GM23338 (cell line): ENCODE measurements around the gene RNF213. TPM values are rescaled to one million over a fixed set of nuclear protein-coding genes. Genes with fewer than 3 reads are reported as not detected.

Experiments
- ATAC-seq: fragments of 200-7000 bp; cut with Tn5 transposase; 3 replicates; pipeline ENCODE4 v1.9.1; 2020
- DNase-seq: peaks from one replicate; pipeline ENCODE4 v3.0.0-alpha.2; 2015; ENCODE audit warnings: low spot score
- H2AFZ ChIP-seq: fragments of 200-600 bp; sonication (generic); 2 replicates; pipeline ENCODE4 v1.8.0; 2016; ENCODE audit warnings: antibody characterized with exemption, mild to moderate bottlenecking, moderate library complexity
- H3F3A ChIP-seq: fragments of 200-600 bp; sonication (generic); replicated peaks from 2 replicates; pipeline ENCODE4 v1.8.0; 2017; ENCODE audit warnings: antibody characterized with exemption, mixed run types, low read depth
- H3K27ac ChIP-seq: fragments of 200-600 bp; sonication (generic); 2 replicates; pipeline ENCODE4 v1.6.1; 2016; ENCODE audit warnings: low read depth
- H3K27me3 ChIP-seq: fragments of 200-600 bp; sonication (generic); 2 replicates; pipeline ENCODE4 v1.8.0; 2016; ENCODE audit warnings: mild to moderate bottlenecking, mixed run types, moderate library complexity; ENCODE audit not compliant: insufficient read depth
- H3K36me3 ChIP-seq: fragments of 200-600 bp; sonication (generic); 2 replicates; pipeline ENCODE4 v1.8.0; 2016; ENCODE audit warnings: mild to moderate bottlenecking; ENCODE audit not compliant: insufficient read depth
- H3K4me1 ChIP-seq: fragments of 200-600 bp; sonication (generic); 2 replicates; pipeline ENCODE4 v1.8.0; 2016; ENCODE audit warnings: mild to moderate bottlenecking, moderate library complexity; ENCODE audit not compliant: insufficient read depth
- H3K4me2 ChIP-seq: fragments of 200-600 bp; sonication (generic); 2 replicates; pipeline ENCODE4 v1.7.1; 2017; ENCODE audit warnings: mixed run types
- H3K4me3 ChIP-seq: fragments of 200-600 bp; sonication (generic); 2 replicates; pipeline ENCODE4 v1.6.1; 2016; ENCODE audit warnings: mixed run types
- H3K79me2 ChIP-seq: fragments of 200-600 bp; sonication (generic); replicated peaks from 2 replicates; pipeline ENCODE4 v1.8.0; 2017; ENCODE audit warnings: mild to moderate bottlenecking; ENCODE audit not compliant: insufficient read depth
- H3K9me2 ChIP-seq: fragments of 200-600 bp; sonication (generic); 2 replicates; pipeline ENCODE4 v1.8.0; 2017; ENCODE audit not compliant: insufficient read depth
- H4K20me1 ChIP-seq: fragments of 200-600 bp; sonication (generic); replicated peaks from 2 replicates; pipeline ENCODE4 v1.8.0; 2017; ENCODE audit warnings: mild to moderate bottlenecking; ENCODE audit not compliant: insufficient read depth
- H3K27ac Mint-ChIP-seq: 2 replicates; pipeline ENCODE4 v1.8.0; 2020; ENCODE audit warnings: inconsistent platforms, mild to moderate bottlenecking, moderate library complexity, mixed read lengths
- H3K27me3 Mint-ChIP-seq: 3 replicates; pipeline ENCODE4 v1.8.0; 2022; ENCODE audit warnings: low read depth, mild to moderate bottlenecking, moderate library complexity, mixed read lengths, inconsistent platforms; ENCODE audit not compliant: insufficient read depth, poor library complexity
- H3K36me3 Mint-ChIP-seq: 3 replicates; pipeline ENCODE4 v1.8.0; 2021; ENCODE audit warnings: low read depth, mild to moderate bottlenecking, inconsistent platforms, moderate library complexity, mixed read lengths
- H3K4me1 Mint-ChIP-seq: 3 replicates; pipeline ENCODE4 v1.8.0; 2020; ENCODE audit warnings: mild to moderate bottlenecking, inconsistent platforms, mixed read lengths
- H3K4me3 Mint-ChIP-seq: 3 replicates; pipeline ENCODE4 v1.8.0; 2021; ENCODE audit warnings: moderate library complexity, mild to moderate bottlenecking, inconsistent platforms, mixed read lengths
- H3K9me3 Mint-ChIP-seq: 3 replicates; pipeline ENCODE4 v1.8.0; 2020; ENCODE audit warnings: moderate library complexity, mild to moderate bottlenecking, inconsistent platforms, mixed read lengths
- CREB1 ChIP-seq: fragments of 250-450 bp; sonication (Bioruptor Pico); IDR thresholded peaks from 2 replicates; pipeline ENCODE4 v1.5.0; 2020; ENCODE audit warnings: low read depth, mild to moderate bottlenecking, moderate library complexity
- ETS1 ChIP-seq: IDR thresholded peaks from 2 replicates; pipeline ENCODE4 v1.6.1; 2016; ENCODE audit warnings: antibody characterized with exemption
- EZH2 ChIP-seq: fragments of 200-600 bp; sonication (generic); IDR thresholded peaks from one replicate; pipeline ENCODE4 v1.8.0; 2017; ENCODE audit warnings: antibody characterized with exemption, mild to moderate bottlenecking, low read depth; ENCODE audit not compliant: unreplicated experiment
- EZH2phosphoT487 ChIP-seq: fragments of 200-600 bp; sonication (generic); IDR thresholded peaks from one replicate; pipeline ENCODE4 v1.8.1; 2018; ENCODE audit warnings: antibody characterized with exemption; ENCODE audit not compliant: unreplicated experiment
- JUNB ChIP-seq: IDR thresholded peaks from one replicate; pipeline ENCODE4 v1.6.1; 2016; ENCODE audit warnings: antibody characterized with exemption; ENCODE audit not compliant: unreplicated experiment
- NANOG ChIP-seq: IDR thresholded peaks from 2 replicates; pipeline ENCODE4 v1.6.1; 2016; ENCODE audit warnings: antibody characterized with exemption, borderline replicate concordance
- POLR2AphosphoS5 ChIP-seq: IDR thresholded peaks from 2 replicates; pipeline ENCODE4 v1.6.1; 2016; ENCODE audit warnings: antibody characterized with exemption, low read depth
- STAT1 ChIP-seq: IDR thresholded peaks from one replicate; pipeline ENCODE4 v1.6.1; 2016; ENCODE audit warnings: antibody characterized with exemption; ENCODE audit not compliant: unreplicated experiment
- ZNF114 ChIP-seq: fragments of 250-450 bp; sonication (Bioruptor Pico); IDR thresholded peaks from 2 replicates; pipeline ENCODE4 v1.5.0; 2020; ENCODE audit warnings: mild to moderate bottlenecking, moderate library complexity
- ZNF331 ChIP-seq: fragments of 250-450 bp; sonication (Bioruptor Pico); IDR thresholded peaks from 2 replicates; pipeline ENCODE4 v1.5.0; 2020; ENCODE audit warnings: low read depth, mild to moderate bottlenecking, moderate library complexity
- ZNF462 ChIP-seq: fragments of 250-450 bp; sonication (Bioruptor Pico); IDR thresholded peaks from 2 replicates; pipeline ENCODE4 v1.5.0; 2020; ENCODE audit warnings: mild to moderate bottlenecking, moderate library complexity
- polyA plus RNA-seq: library from polyadenylated mRNA; unstranded; fragments of >200 nt; fragmentation: Nextera tagmentation; extraction: Ambion mirVana; gene quantifications from 2 replicates; pipeline ENCODE4 v1.2.1, GENCODE V29; 2016
- total RNA-seq: library from RNA; depleted of rRNA; stranded (reverse); fragments of >200 nt; shearing (Covaris generic); gene quantifications from 2 replicates; pipeline ENCODE4 v1.2.3, GENCODE V29; 2014

The RNF213 gene
- total and polyA plus RNA-seq, 2 experiments from 2014 or later = 21.2 to 67.2 TPM

- H3K4me2 ChIP-seq = no peak overlapping the region
- H4K20me1 ChIP-seq = no peaks in the 10 kb centered on the region; the same call in 1 of the 2 replicates
- no peak overlapping the region for H3K27ac Mint-ChIP-seq
- peaks cover 22% of the 10 kb centered on the region for H3K36me3 ChIP-seq
- no peaks in the 10 kb centered on the region for H3K9me2 ChIP-seq
- H3K4me3 Mint-ChIP-seq = no peak overlapping the region
- peaks cover 4% of the 10 kb centered on the region; the same call in 1 of the 3 replicates for H3K9me3 Mint-ChIP-seq
- TF ChIP-seq EZH2phosphoT487 = no peak
- no peak for TF ChIP-seq POLR2AphosphoS5
- TF ChIP-seq ETS1 = no peak
- TF ChIP-seq CREB1 (CRISPR knock-in tag) = no peak
- no peak overlapping the region for H3K4me3 ChIP-seq
- H3K27ac ChIP-seq = no peak overlapping the region
- H3K4me1 ChIP-seq = no peaks in the 10 kb centered on the region
- H3K27me3 Mint-ChIP-seq = peaks cover 9% of the 10 kb centered on the region
- no peaks in the 10 kb centered on the region for H3K4me1 Mint-ChIP-seq
- peaks cover 65% of the 10 kb centered on the region for H3K36me3 Mint-ChIP-seq
- no peaks in the 10 kb centered on the region for H3K27me3 ChIP-seq
- H3F3A ChIP-seq = no peaks in the 10 kb centered on the region
- no peak overlapping the region for H2AFZ ChIP-seq
- no peak for DNase-seq
- no peak for ATAC-seq
- H3K79me2 ChIP-seq = no peaks in the 10 kb centered on the region
Observed at GRCh38 chr17:80365001-80365965, 104.6 kb downstream of the RNF213 start.

GRCh38 chr17:80365983-80366382 lies 105.3 kb downstream of the RNF213 start:
- no peaks in the 10 kb centered on the region for H3K9me2 ChIP-seq
- H3K27me3 ChIP-seq = no peaks in the 10 kb centered on the region
- no peak overlapping the region for H3K4me3 Mint-ChIP-seq
- H3F3A ChIP-seq = no peaks in the 10 kb centered on the region
- H3K27me3 Mint-ChIP-seq = peaks cover 9% of the 10 kb centered on the region
- no peak overlapping the region for H3K27ac Mint-ChIP-seq
- H3K4me3 ChIP-seq = no peak overlapping the region
- H3K4me1 Mint-ChIP-seq = no peaks in the 10 kb centered on the region
- ATAC-seq = no peak
- H3K4me2 ChIP-seq = no peak overlapping the region
- no peak overlapping the region for H2AFZ ChIP-seq
- H4K20me1 ChIP-seq = no peaks in the 10 kb centered on the region; the same call in 1 of the 2 replicates
- H3K79me2 ChIP-seq = no peaks in the 10 kb centered on the region
- H3K4me1 ChIP-seq = no peaks in the 10 kb centered on the region
- peaks cover 22% of the 10 kb centered on the region for H3K36me3 ChIP-seq
- DNase-seq = no peak
- peaks cover 65% of the 10 kb centered on the region for H3K36me3 Mint-ChIP-seq
- peaks cover 4% of the 10 kb centered on the region; the same call in 1 of the 3 replicates for H3K9me3 Mint-ChIP-seq
- H3K27ac ChIP-seq = no peak overlapping the region
- TF ChIP-seq ZNF114 (no peak), ZNF462 (CRISPR knock-in tag) (no peak), NANOG (no peak), JUNB (no peak), POLR2AphosphoS5 (no peak), ZNF331 (CRISPR knock-in tag) (no peak), CREB1 (CRISPR knock-in tag) (no peak), STAT1 (no peak), EZH2phosphoT487 (no peak), ETS1 (no peak), EZH2 (no peak)
